Panc1 (cell line): ENCODE measurements around the gene GALP. TPM values are rescaled to one million over a fixed set of nuclear protein-coding genes. Genes with fewer than 3 reads are reported as not detected.
"Not testable (repeated sequence)": the region's sequence is repeated elsewhere in the genome, so short reads cannot be mapped to it uniquely, and the experiment has no call there.

Source experiments
- ATAC-seq: fragments of 200-7000 bp; cut with Tn5 transposase; 2 replicates; pipeline ENCODE4 v1.9.1; 2020; ENCODE audit warnings: mild to moderate bottlenecking, moderate library complexity
- BruUV-seq: library from RNA; stranded (reverse); fragments of 400-500 nt; replicated peaks from 2 replicates; lab custom pipeline; 2021; lab: Mats Ljungman, UMichigan
- CTCF ChIA-PET: fragments of 300-600 bp; sonication (Branson Sonifier 250); formaldehyde crosslinking; loops from one replicate; lab custom pipeline; 2022; ENCODE audit warnings: antibody characterized with exemption; lab: Charles Lee
- POLR2A ChIA-PET: fragments of 300-600 bp; sonication (Branson Sonifier 250); formaldehyde crosslinking; loops from one replicate; lab custom pipeline; 2022; ENCODE audit warnings: antibody characterized with exemption; lab: Charles Lee
- DNase-seq: peaks from one replicate; pipeline ENCODE4 v3.0.0-alpha.2; 2010; ENCODE audit warnings: low read depth, low spot score
- H3K27ac ChIP-seq: 2 replicates; pipeline ENCODE4 v1.5.1; 2011; ENCODE audit warnings: mild to moderate bottlenecking, low read length, inconsistent platforms
- H3K27me3 ChIP-seq: fragments of 200-500 bp; sonication (Bioruptor generic); 2 replicates; pipeline ENCODE4 v1.6.0; 2014; ENCODE audit warnings: low read length, inconsistent platforms; ENCODE audit not compliant: control insufficient read depth, insufficient read depth
- H3K36me3 ChIP-seq: fragments of 200-500 bp; sonication (Bioruptor generic); 2 replicates; pipeline ENCODE4 v1.5.1; 2014; ENCODE audit warnings: inconsistent platforms, mild to moderate bottlenecking, low read length, moderate library complexity; ENCODE audit not compliant: control insufficient read depth, insufficient read depth
- H3K4me1 ChIP-seq: 2 replicates; pipeline ENCODE4 v1.5.1; 2011; ENCODE audit warnings: inconsistent platforms, mild to moderate bottlenecking, low read length, moderate library complexity; ENCODE audit not compliant: control insufficient read depth, insufficient read depth
- H3K4me3 ChIP-seq, 2 experiments: 2 replicates each; pipeline ENCODE4 v1.5.1; 2011 to 2012; ENCODE audit warnings: low read depth in 2 of 2, low read length in 2 of 2, mild to moderate bottlenecking in 2 of 2, inconsistent platforms in 1 of 2, moderate library complexity in 1 of 2
- H3K9me3 ChIP-seq: fragments of 200-500 bp; sonication (Bioruptor generic); 2 replicates; pipeline ENCODE4 v1.5.1; 2014; ENCODE audit warnings: low read depth, mild to moderate bottlenecking, inconsistent platforms, low read length, moderate library complexity; ENCODE audit not compliant: control insufficient read depth, insufficient read depth
- CTCF ChIP-seq: fragments of 450-650 bp; IDR thresholded peaks from 2 replicates; pipeline ENCODE4 v1.5.1; 2017; ENCODE audit warnings: mild to moderate bottlenecking
- POLR2AphosphoS5 ChIP-seq: IDR thresholded peaks from 2 replicates; pipeline ENCODE4 v1.6.1; 2012; ENCODE audit warnings: mild to moderate bottlenecking, low read depth, low read length, moderate library complexity
- REST ChIP-seq, 2 experiments: IDR thresholded peaks; 2 replicates each; pipeline ENCODE4 v1.6.1; 2011 to 2012; ENCODE audit warnings: low read depth in 2 of 2, control low read depth in 1 of 2, low read length in 1 of 2, mild to moderate bottlenecking in 1 of 2, moderate library complexity in 1 of 2; ENCODE audit not compliant: insufficient read depth in 1 of 2
- SIN3A ChIP-seq: IDR thresholded peaks from 2 replicates; pipeline ENCODE4 v1.6.1; 2012; ENCODE audit warnings: low read depth, mild to moderate bottlenecking, low read length, moderate library complexity, borderline replicate concordance; ENCODE audit not compliant: insufficient read depth
- TCF7L2 ChIP-seq: IDR thresholded peaks from 2 replicates; pipeline ENCODE4 v1.6.1; 2011; ENCODE audit warnings: mild to moderate bottlenecking, low read depth, low read length, inconsistent platforms
- in situ Hi-C: cut with HindIII; loops from 2 replicates; pipeline ENCODE4 v1.10.0; 2016; ENCODE audit warnings: low sequenced_read_pairs, low pct_unique_long_range_greater_than_20kb
- intact Hi-C: fragments of 100-400 bp; cut with micrococcal nuclease; formaldehyde crosslinking; loops from one replicate; pipeline ENCODE4 v1.10.0; 2022; ENCODE audit not compliant: unreplicated experiment
- total RNA-seq: library from RNA; stranded (reverse); gene quantifications from one replicate; pipeline ENCODE4 v1.2.1, GENCODE V29; 2021; ENCODE audit not compliant: unreplicated experiment

Gene GALP
- total RNA-seq, 1 experiment from 2014 or later: not detected

GRCh38 chr19:56209091-56209490, 33.3 kb downstream of the GALP start:
- no peak for DNase-seq
- Histone ChIP-seq H3K9me3 (no peaks in the 10 kb centered on the region), H3K4me3 (no peak overlapping the region), H3K27me3 (peaks cover 6% of the 10 kb centered on the region), H3K4me1 (no peaks in the 10 kb centered on the region), H3K27ac (no peak overlapping the region), H3K36me3 (no peaks in the 10 kb centered on the region)
- no TSS peak for BruUV-seq
- in situ Hi-C loops: loop anchor here (5.0 kb wide), 1 partner anchor 38 kb away; no protein-coding TSS in a partner anchor
- TF ChIP-seq SIN3A (no peak), CTCF (no peak), REST (IDR thresholded peaks at IDR 0.05; ENCODE audit: insufficient read depth in 1 of 2, low read depth in 2 of 2, low read length in 1 of 2) (no peak), POLR2AphosphoS5 (no peak), TCF7L2 (no peak)
- ATAC-seq: no peak
- ChIA-PET POLR2A (no interaction called here), CTCF (no interaction called here)
- intact Hi-C loops: no loop called here

GRCh38 chr19:56210036-56210435, 34.2 kb downstream of the GALP start:
- ATAC-seq: not testable (repeated sequence)
- CTCF ChIA-PET: interaction anchor here (0.7 kb wide), 1 partner anchor 78 kb away, joined by 5 read pairs; no protein-coding TSS in a partner anchor

GRCh38 chr19:56211718-56212117, 35.9 kb downstream of the GALP start:
- TF ChIP-seq REST (IDR thresholded peaks at IDR 0.05; ENCODE audit: insufficient read depth in 1 of 2, low read depth in 2 of 2, low read length in 1 of 2) (no peak), TCF7L2 (no peak), POLR2AphosphoS5 (no peak), CTCF (no peak; the same call in 1 of the 2 replicates), SIN3A (no peak)
- POLR2A ChIA-PET: no interaction called here
- ATAC-seq (no peak), DNase-seq (no peak)
- H3K9me3 ChIP-seq: no peaks in the 10 kb centered on the region
- H3K4me3 ChIP-seq: no peak overlapping the region
- H3K4me1 ChIP-seq: no peaks in the 10 kb centered on the region
- no peaks in the 10 kb centered on the region for H3K27me3 ChIP-seq
- no peak overlapping the region for H3K27ac ChIP-seq
- in situ Hi-C loops: no loop called here
- no TSS peak for BruUV-seq
- intact Hi-C loops: no loop called here
- no peaks in the 10 kb centered on the region for H3K36me3 ChIP-seq
- CTCF ChIA-PET: no interaction called here

More at GRCh38 chr19:56210036-56210435, 34.2 kb downstream of the GALP start:
- H3K9me3 ChIP-seq, H3K4me1 ChIP-seq, H3K4me3 ChIP-seq, H3K27me3 ChIP-seq, DNase-seq, H3K27ac ChIP-seq, H3K36me3 ChIP-seq, in situ Hi-C loops, BruUV-seq, intact Hi-C loops, POLR2A ChIA-PET: not testable (repeated sequence)
